Activated CD8-positive, alpha-beta memory T cell treated with anti-CD3 and anti-CD28 coated beads, Interleukin-2, amount 10 ng/mL, durations not matched to agents 7 days and 5 days (primary cell): Measurements from ENCODE around the gene GAK. TPM values are rescaled to one million over a fixed set of nuclear protein-coding genes. Genes with fewer than 3 reads are reported as not detected.

ENCODE experiments used
- ATAC-seq: fragments of 150-1000 bp; cut with Tn5 transposase; one replicate; pipeline ENCODE4 v1.10.0; 2021; ENCODE audit warnings: moderate library complexity
- CTCF ChIA-PET: fragments of 350-600 bp; sonication (Branson Sonifier 250); formaldehyde crosslinking; loops from one replicate; lab custom pipeline; 2021; ENCODE audit warnings: antibody characterized with exemption; lab: Charles Lee
- DNase-seq: peaks from one replicate; pipeline ENCODE4 v3.0.0-alpha.2; 2020
- H3K27ac Mint-ChIP-seq: one replicate; pipeline ENCODE4 v1.8.0; 2021; ENCODE audit warnings: mild to moderate bottlenecking, mixed read lengths
- H3K27me3 Mint-ChIP-seq: one replicate; pipeline ENCODE4 v1.8.0; 2021; ENCODE audit warnings: mixed read lengths
- H3K36me3 Mint-ChIP-seq: one replicate; pipeline ENCODE4 v1.8.0; 2021; ENCODE audit warnings: mild to moderate bottlenecking, mixed read lengths
- H3K4me1 Mint-ChIP-seq: one replicate; pipeline ENCODE4 v1.8.0; 2021; ENCODE audit warnings: mixed read lengths
- H3K4me3 Mint-ChIP-seq: one replicate; pipeline ENCODE4 v1.8.0; 2021; ENCODE audit warnings: mild to moderate bottlenecking, moderate library complexity, mixed read lengths
- H3K9me3 Mint-ChIP-seq: one replicate; pipeline ENCODE4 v1.8.0; 2022; ENCODE audit warnings: low read depth, mixed read lengths
- total RNA-seq, 2 experiments: library from RNA; stranded (reverse); gene quantifications; one replicate each; pipeline ENCODE4 v1.2.3, GENCODE V29; 2021

Gene GAK
- total RNA-seq, 2 experiments from 2014 or later = 152 to 176 TPM

GRCh38 chr4:968221-968620 lies 36.1 kb upstream of the GAK start:
- Mint-ChIP-seq H3K36me3 (no peaks in the 10 kb centered on the region), H3K27me3 (no peaks in the 10 kb centered on the region), H3K4me1 (peaks cover 14% of the 10 kb centered on the region), H3K27ac (no peak overlapping the region), H3K4me3 (no peak overlapping the region), H3K9me3 (no peaks in the 10 kb centered on the region)
- DNase-seq = no peak
- CTCF ChIA-PET = no interaction called here
- no peak for ATAC-seq

- DNase-seq = no peak
- ATAC-seq = no peak
- H3K27ac Mint-ChIP-seq = no peak overlapping the region
- H3K27me3 Mint-ChIP-seq = no peaks in the 10 kb centered on the region
- no peaks in the 10 kb centered on the region for H3K36me3 Mint-ChIP-seq
- no peaks in the 10 kb centered on the region for H3K9me3 Mint-ChIP-seq
- peaks cover 14% of the 10 kb centered on the region for H3K4me1 Mint-ChIP-seq
- CTCF ChIA-PET = no interaction called here
- no peak overlapping the region for H3K4me3 Mint-ChIP-seq
Observed at GRCh38 chr4:967113-968104, 35.3 kb upstream of the GAK start.

DNA sequence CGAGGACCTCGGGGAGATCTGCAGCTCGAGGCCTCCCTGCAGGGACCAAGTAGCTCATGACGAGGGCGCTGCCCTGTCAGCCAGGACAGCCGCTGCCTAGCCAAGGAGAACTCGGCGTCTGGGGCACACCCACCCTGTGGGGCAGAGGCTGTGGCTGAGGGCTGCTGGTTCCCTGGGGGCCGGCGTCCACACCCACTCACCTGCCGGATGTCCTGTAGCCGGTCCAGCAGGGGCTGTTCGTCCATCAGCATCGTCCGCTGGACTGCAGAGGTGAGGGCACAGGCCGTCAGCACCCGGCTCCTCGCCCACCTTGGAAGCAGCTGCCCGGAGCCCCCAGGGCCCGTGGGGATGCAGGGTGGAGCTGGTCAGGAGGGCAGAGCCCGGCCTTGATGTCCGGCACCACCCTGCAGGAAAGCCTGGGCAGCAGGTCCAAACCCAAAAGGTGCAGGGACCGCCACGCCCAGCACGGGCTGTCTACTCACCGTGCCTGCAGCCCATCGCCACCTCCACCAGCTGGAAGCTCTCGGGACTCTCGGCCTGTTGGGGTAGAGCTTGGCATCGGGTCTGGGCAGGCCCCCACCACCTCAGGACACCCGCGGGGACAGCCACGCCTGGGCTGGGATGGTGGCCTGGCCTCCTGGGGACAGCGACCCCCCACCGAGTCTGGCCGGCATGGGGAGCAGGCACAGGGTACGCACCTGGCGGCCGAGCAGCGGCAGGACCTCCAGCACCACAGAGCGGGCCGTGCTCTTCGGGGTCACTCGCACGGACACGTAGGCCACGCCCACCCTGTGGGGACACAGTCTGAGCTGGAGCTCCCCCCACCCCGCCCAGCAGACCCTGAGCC lies 34.4 kb upstream of the GAK start:
- no peak for ATAC-seq
- CTCF ChIA-PET = no interaction called here
- DNase-seq = no peak
- peaks cover 14% of the 10 kb centered on the region for H3K4me1 Mint-ChIP-seq
- H3K9me3 Mint-ChIP-seq = no peaks in the 10 kb centered on the region
- no peaks in the 10 kb centered on the region for H3K36me3 Mint-ChIP-seq
- H3K4me3 Mint-ChIP-seq = no peak overlapping the region
- no peaks in the 10 kb centered on the region for H3K27me3 Mint-ChIP-seq
- H3K27ac Mint-ChIP-seq = no peak overlapping the region

DNA sequence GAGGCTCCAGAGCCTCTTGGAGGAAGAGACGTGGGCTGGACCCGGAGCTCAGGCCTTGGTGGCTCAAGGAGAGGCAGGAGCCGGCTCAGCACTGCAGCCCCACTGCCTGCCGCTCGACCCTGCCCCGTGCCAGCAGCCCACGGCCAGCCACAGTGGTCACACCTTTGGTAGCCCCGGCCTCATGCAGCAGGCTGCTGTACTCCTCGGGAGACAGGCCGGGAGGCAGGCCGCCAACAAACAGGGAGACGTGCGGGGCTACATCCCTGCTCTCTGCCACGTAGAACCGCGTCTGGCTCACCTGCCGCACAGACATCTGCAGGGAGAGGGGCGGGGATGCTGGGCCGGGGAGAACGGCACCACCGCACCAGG lies 33.6 kb upstream of the GAK start:
- ATAC-seq (no peak), DNase-seq (no peak)
- Mint-ChIP-seq H3K4me1 (peaks cover 7% of the 10 kb centered on the region), H3K9me3 (no peaks in the 10 kb centered on the region), H3K36me3 (no peaks in the 10 kb centered on the region), H3K27me3 (no peaks in the 10 kb centered on the region), H3K4me3 (no peak overlapping the region), H3K27ac (no peak overlapping the region)
- CTCF ChIA-PET = no interaction called here

GRCh38 chr4:965048-965765 lies 33.1 kb upstream of the GAK start:
- ATAC-seq = no peak
- Mint-ChIP-seq H3K4me3 (no peak overlapping the region), H3K27me3 (no peaks in the 10 kb centered on the region), H3K27ac (no peak overlapping the region), H3K9me3 (no peaks in the 10 kb centered on the region), H3K4me1 (peaks cover 2% of the 10 kb centered on the region), H3K36me3 (no peaks in the 10 kb centered on the region)
- DNase-seq = no peak
- CTCF ChIA-PET = no interaction called here

- Mint-ChIP-seq H3K4me1 (no peaks in the 10 kb centered on the region), H3K27me3 (no peaks in the 10 kb centered on the region), H3K36me3 (no peaks in the 10 kb centered on the region), H3K27ac (no peak overlapping the region), H3K9me3 (no peaks in the 10 kb centered on the region), H3K4me3 (no peak overlapping the region)
- DNase-seq (no peak), ATAC-seq (no peak)
- CTCF ChIA-PET = no interaction called here
Observed at GRCh38 chr4:964346-965025, 32.4 kb upstream of the GAK start.

GRCh38 chr4:963276-964225 lies 31.4 kb upstream of the GAK start:
- no peak for DNase-seq
- Mint-ChIP-seq H3K4me3 (no peak overlapping the region), H3K27ac (no peak overlapping the region), H3K27me3 (no peaks in the 10 kb centered on the region), H3K4me1 (no peaks in the 10 kb centered on the region), H3K36me3 (no peaks in the 10 kb centered on the region), H3K9me3 (no peaks in the 10 kb centered on the region)
- CTCF ChIA-PET = no interaction called here
- no peak for ATAC-seq

- CTCF ChIA-PET = no interaction called here
- ATAC-seq = no peak
- Mint-ChIP-seq H3K27me3 (no peaks in the 10 kb centered on the region), H3K27ac (no peak overlapping the region), H3K4me1 (no peaks in the 10 kb centered on the region), H3K36me3 (no peaks in the 10 kb centered on the region), H3K4me3 (no peak overlapping the region), H3K9me3 (no peaks in the 10 kb centered on the region)
- DNase-seq = no peak
Observed at GRCh38 chr4:962231-963208, 30.4 kb upstream of the GAK start.

DNA sequence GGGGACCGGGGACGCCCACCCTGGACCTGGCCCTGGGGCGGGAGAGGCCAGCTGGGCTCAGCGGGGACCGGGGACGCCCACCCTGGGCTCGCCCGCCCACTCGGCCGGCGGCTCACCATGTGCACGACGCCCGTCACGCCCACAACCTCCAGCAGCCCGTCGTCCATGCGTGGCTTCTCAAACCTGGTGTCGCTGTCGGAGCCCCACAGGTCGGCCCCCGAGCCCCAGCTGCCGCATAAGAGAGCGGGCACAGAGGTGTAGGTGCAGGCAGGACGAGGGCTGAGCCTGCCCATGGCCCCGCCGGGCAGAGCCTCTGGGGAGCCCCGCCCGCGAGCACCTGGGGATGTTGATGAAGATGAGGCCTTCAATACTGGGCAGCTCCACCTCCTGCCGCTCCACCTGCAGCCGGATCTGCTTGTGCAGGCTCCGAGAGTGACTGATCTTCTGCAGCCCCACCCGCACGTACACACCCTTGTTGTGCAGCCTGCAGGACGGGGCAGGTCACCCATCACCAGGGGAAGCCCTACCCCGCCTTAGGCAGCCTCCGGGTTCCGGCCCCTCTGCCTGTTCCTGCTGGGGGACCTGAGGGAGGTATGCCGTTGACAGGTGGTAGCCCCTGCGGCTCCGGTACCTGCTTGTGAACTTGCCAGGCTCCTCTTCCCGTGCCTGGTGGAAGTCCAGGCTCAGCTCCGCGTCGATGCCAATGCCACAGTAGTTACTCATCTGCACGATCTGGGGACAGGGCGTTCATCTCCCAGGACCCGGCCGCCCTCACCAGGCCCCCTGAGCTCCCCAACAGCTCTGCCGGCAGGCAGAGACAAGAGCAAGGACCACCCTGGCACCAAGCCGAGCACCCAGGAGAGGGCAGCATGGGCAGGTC lies 29.5 kb upstream of the GAK start:
- CTCF ChIA-PET = no interaction called here
- H3K4me3 Mint-ChIP-seq = no peak overlapping the region
- H3K4me1 Mint-ChIP-seq = no peaks in the 10 kb centered on the region
- no peaks in the 10 kb centered on the region for H3K27me3 Mint-ChIP-seq
- ATAC-seq = no peak
- no peaks in the 10 kb centered on the region for H3K9me3 Mint-ChIP-seq
- no peak overlapping the region for H3K27ac Mint-ChIP-seq
- no peak for DNase-seq
- no peaks in the 10 kb centered on the region for H3K36me3 Mint-ChIP-seq

GRCh38 chr4:960636-961350 lies 28.7 kb upstream of the GAK start:
- ATAC-seq = no peak
- no peak for DNase-seq
- Mint-ChIP-seq H3K36me3 (no peaks in the 10 kb centered on the region), H3K27me3 (no peaks in the 10 kb centered on the region), H3K4me3 (no peak overlapping the region), H3K4me1 (no peaks in the 10 kb centered on the region), H3K27ac (no peak overlapping the region), H3K9me3 (no peaks in the 10 kb centered on the region)
- CTCF ChIA-PET = no interaction called here
